Breast epithelium (tissue), 3 donors: ENCODE data around the gene PILRB.
"Not testable (repeated sequence)": the region's sequence is repeated elsewhere in the genome, so short reads cannot be mapped to it uniquely, and the experiment has no call there.

Experiments used
- POLR2A ChIP-seq: fragments of 450-650 bp; IDR thresholded peaks from one replicate; pipeline ENCODE4 v1.6.1; 2016; ENCODE audit warnings: antibody characterized with exemption, mild to moderate bottlenecking, moderate library complexity
- POLR2AphosphoS5 ChIP-seq, 3 donors: sonication (generic); formaldehyde crosslinking; IDR thresholded peaks; one replicate each; pipeline ENCODE4 v1.6.1; 2017; ENCODE audit warnings: antibody characterized with exemption in 3 of 3
- TF ChIP-seq, protein P1 (sequence below), 3 donors: fragments of 450-650 bp; IDR thresholded peaks; one replicate each; pipeline ENCODE4 v1.5.1; 2016 to 2017; ENCODE audit warnings: antibody characterized with exemption in 3 of 3, mild to moderate bottlenecking in 3 of 3, moderate library complexity in 3 of 3

DNA sequence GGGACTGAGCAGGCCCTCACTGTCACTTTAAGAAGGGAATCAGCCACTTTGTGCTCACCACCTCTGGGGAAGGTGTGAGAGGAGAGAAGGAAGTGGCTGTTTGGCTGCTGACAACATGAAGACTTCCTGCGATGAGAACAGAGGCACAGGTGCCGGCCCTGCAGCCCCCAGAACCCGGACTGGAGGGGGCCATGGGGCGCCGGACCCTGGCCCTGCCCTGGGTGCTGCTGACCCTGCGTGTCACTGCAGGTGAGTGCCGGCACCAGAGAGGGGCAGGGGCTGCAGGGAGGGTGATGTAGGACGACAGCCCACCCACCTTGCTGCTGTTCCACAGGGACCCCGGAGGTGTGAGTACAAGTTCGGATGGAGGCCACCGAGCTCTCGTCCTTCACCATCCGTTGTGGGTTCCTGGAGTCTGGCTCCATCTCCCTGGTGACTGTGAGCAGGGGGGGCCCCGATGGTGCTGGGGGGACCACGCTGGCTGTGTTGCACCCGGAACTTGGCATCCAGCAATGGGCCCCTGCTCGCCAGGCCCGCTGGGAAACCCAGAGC, 5.6 kb upstream of the PILRB start:
- not testable (repeated sequence) for TF ChIP-seq POLR2A; POLR2AphosphoS5 (IDR thresholded peaks at IDR 0.05)
- TF ChIP-seq, protein P1, sequence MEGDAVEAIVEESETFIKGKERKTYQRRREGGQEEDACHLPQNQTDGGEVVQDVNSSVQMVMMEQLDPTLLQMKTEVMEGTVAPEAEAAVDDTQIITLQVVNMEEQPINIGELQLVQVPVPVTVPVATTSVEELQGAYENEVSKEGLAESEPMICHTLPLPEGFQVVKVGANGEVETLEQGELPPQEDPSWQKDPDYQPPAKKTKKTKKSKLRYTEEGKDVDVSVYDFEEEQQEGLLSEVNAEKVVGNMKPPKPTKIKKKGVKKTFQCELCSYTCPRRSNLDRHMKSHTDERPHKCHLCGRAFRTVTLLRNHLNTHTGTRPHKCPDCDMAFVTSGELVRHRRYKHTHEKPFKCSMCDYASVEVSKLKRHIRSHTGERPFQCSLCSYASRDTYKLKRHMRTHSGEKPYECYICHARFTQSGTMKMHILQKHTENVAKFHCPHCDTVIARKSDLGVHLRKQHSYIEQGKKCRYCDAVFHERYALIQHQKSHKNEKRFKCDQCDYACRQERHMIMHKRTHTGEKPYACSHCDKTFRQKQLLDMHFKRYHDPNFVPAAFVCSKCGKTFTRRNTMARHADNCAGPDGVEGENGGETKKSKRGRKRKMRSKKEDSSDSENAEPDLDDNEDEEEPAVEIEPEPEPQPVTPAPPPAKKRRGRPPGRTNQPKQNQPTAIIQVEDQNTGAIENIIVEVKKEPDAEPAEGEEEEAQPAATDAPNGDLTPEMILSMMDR (IDR thresholded peaks at IDR 0.05) = not testable (repeated sequence)
